RPMI8226 (cell line): Measurements from ENCODE around the gene ESPN.
"Not testable (repeated sequence)": the region's sequence is repeated elsewhere in the genome, so short reads cannot be mapped to it uniquely, and the experiment has no call there.

Experiments used
- DNase-seq: peaks from one replicate; pipeline ENCODE4 v3.0.0-alpha.2; 2015

Gene ESPN

GRCh38 chr1:6428453-6428852, 3.9 kb downstream of the ESPN start:
- not testable (repeated sequence) for DNase-seq

GRCh38 chr1:6429660-6430411, 5.3 kb downstream of the ESPN start:
- DNase-seq: not testable (repeated sequence)

DNA sequence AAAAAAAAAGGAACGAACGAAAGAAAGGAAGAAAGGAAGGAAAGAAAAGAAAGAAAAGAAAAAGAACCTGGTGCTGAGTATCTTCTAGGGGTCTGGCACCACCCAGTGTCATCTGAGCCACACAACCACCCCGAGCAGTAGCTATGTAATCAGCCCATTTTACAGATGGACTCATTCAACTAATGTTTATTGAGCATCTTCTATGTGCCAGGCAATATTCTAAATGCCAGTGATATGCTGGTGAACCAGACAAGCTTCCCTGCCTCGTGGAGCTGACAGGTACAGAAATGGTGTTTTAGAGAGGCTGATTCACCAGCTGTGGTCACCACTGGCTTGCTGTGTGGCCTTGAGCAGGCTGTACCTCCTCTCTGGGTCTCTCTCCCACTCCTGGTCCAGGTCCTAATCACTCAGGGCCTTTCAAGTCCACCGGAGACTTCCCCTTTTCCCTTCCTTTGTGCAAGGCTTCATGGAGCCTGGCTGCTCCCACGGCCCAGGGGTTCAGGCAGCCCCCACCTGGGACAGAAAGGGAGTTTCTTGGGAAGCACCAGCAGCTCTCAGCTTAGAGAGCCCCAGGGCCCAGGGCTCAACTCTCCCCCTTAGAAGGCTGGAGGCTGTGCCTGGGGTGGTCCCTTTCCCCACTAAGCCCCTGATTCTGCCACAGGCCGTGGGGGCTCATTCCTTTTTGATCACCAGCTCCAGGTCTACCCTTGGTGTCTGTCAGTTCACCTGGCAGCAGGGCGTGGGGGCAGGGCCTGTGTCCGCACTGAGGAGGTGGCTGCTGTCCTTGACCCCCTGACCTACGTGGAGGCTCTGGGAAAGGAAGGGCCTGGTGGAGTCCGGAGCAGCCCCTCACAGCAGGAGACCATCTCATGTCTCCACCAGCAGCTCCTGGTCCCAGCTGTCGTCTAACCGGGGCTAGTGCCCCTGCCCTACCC, 7.3 kb downstream of the ESPN start:
- not testable (repeated sequence) for DNase-seq

- DNase-seq: no peak
Observed at GRCh38 chr1:6434186-6434585, 9.6 kb downstream of the ESPN start.

DNA sequence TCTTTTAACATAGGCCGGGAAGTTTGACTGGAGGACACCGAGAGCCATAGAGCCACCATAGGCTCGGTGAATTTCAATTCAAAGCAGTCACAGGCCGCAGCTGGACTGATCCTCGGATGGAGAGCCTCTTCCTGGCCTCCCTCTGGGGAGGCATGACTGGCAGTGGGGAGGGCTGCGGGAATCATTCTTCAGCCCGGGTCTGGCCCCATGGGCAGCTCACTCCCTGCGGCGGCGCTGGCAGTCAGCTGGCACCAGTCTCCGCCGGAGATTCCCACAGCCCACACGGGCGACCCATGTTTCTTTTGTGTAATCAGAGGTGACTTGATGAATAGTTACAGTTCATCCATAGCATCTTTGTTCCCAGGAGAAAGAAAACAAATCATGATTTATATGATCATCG, 10.6 kb downstream of the ESPN start:
- DNase-seq: no peak

GRCh38 chr1:6435547-6435946, 11.0 kb downstream of the ESPN start:
- no peak for DNase-seq

DNA sequence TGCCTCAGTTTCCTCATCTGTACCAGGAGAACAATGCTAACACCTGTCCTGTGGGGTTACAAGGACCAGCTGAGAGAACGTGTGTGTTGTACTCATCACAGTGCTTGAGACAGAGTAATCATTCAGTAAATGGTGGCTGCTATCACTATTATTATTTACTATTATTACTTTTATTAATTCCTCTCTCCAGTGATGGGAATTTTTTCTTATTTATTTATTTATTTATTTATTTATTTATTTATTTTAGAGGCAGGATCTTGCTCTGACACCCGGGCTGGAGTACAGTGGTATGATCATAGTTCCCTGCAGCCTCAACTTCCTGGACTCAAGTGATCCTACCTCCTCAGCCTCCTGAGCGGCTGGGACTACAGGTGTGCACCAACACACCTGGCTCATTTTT, 11.7 kb downstream of the ESPN start:
- not testable (repeated sequence) for DNase-seq

GRCh38 chr1:6437012-6437700, 12.6 kb downstream of the ESPN start:
- DNase-seq: not testable (repeated sequence)

DNA sequence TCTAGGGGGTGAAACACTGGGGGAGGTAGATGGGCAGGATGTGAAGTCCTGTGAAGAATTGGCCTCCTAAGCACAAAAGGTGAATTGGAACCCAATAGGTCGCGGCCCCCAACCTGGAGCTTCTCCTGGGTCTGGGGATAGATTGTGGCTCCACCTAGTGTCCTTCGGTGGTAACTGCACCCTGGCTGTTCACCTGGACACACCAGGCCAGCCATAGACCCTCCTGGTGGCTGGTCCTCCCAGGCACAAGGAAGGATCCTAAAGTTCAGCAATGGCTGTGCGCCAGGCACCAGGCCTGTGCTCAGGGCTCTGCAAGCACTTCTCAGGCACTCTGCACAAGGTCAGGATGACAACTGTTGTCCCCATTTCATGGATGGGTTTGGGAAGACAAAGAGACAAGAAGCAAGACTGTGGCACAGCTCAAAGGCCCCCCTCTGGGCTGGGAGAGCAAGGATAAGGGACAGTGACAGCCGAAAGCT, 13.5 kb downstream of the ESPN start:
- peak; percentile 81 for DNase-seq

- no peak for DNase-seq
Observed at GRCh38 chr1:6440198-6441126, 15.9 kb downstream of the ESPN start.

GRCh38 chr1:6441586-6441985, 17.0 kb downstream of the ESPN start:
- no peak for DNase-seq

- DNase-seq: no peak
Observed at GRCh38 chr1:6443339-6444115, 19.0 kb downstream of the ESPN start.

GRCh38 chr1:6444377-6444776, 19.8 kb downstream of the ESPN start:
- DNase-seq: no peak

- peak; percentile 69 for DNase-seq
Observed at GRCh38 chr1:6445062-6445763, 20.6 kb downstream of the ESPN start.

- DNase-seq: not testable (repeated sequence)
Observed at GRCh38 chr1:6445929-6446328, 21.4 kb downstream of the ESPN start.

DNA sequence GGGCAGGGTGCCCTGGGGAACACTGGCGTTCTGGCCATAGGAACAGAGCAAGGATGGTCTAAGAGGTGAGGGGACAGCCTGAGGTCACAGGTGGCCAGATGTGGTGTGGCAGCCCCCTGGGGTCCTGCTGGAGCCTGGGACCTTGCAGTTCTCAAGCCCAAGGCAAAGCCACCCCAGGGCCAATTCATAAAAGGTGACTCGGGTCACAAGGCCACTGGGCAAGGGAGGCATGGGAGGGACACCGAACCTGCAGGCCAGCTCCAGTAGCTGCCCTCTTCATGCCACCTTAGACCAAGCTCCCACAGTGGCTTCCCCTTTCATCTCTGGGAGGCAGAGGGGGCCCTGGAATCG, 22.1 kb downstream of the ESPN start:
- DNase-seq: no peak

DNA sequence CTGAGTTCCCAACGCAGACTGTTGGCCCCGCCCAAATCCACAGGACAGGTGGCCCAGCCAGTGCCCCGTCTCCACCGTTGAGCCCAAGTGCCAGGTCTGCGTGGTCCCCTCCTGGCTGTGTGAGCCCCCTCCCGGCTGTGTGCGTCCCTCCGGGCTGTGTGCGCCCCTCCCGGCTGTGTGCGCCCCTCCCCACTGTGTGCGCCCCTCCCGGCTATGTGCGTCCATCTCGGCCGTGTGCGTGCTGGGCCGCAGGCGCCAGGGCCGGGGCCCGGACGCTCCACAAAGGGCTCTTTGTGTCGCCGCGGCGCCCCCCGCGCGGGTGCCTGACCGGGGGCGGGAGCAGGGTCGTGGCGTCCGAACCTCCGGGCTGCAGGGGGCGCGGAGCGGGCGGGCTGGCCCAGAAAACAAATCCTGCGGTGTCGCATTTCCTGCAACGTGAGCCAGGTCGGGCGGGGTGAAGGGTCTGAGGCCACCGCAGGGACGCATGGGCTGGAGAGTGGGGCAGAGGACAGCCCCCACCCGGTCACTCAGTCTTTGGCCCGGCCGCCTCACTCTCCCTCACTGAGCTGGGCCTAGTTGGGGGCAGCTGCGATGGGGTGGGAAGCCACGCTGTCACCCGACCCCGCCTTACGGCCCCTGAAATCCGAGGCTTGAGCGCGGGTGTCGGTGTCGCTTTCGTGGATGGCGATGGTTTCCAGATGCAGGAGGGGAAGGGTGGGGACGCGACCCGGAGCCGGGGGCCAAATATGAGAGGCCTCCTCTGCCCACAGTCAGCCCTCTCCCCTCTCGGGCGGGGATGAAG, 22.6 kb downstream of the ESPN start:
- DNase-seq: no peak

DNA sequence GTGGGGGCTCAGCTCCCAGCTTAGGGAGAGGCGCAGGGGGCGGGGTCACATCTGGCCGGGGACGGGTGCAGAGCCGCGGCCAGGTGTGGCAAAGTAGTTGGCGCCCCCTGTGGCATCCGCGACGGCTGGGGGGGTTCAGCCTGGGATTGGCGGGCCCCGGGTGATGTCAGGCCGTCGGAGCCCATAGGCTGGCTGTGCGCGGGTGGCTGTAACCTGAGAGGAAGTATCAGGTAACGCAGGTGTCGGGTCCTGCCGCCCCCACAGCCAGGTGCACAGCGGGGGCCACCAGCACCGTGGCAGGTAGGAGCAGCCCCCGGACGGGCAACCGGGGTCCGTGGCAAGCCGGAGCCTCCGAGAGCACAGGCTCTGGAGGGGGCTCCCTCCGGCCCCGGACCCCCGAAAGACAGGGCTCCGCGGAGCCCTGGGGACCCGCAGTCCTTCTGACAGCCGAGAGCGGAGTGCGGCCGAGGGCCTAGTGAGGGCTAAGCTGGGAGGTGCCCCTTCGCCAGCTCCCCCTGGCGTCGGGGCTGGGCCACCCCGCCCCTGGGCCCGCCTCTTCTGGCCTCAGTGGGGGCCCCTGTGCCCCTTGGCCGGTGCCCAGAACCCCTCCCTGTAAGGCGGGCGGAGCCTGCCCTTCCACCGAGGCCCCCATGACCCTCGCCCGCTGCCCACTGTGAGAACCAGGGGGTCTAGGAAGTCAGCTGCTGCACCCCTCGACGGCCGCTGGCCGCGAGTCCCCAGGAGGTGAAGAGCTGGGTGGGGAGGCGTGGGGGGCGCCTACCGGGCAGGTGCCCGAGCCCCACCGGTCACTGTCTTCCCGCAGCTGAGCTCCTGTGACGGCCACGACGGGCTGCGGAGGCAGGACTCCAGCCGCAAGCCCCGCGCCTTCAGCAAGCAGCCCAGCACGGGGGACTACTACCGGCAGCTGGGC, 23.5 kb downstream of the ESPN start:
- DNase-seq: peak; percentile 73
